ENCODE data around the gene ATRN.
A peak's percentile ranks its signal among the peaks of the same experiment; 100 is the strongest.

The ATRN gene

GRCh38 chr20:3669710-3670367 is 199.0 kb downstream of the ATRN start:
- H3K4me3 Mint-ChIP-seq: no peak overlapping the region

GRCh38 chr20:3670511-3670910 is 199.7 kb downstream of the ATRN start:
- ATAC-seq: no peak
- DNase-seq: no peak
- no peak overlapping the region for H3K4me3 Mint-ChIP-seq
- H3K36me3 Mint-ChIP-seq (ENCODE audit: low read depth): no peaks in the 10 kb centered on the region
- peaks cover 45% of the 10 kb centered on the region for H3K27me3 Mint-ChIP-seq
- H3K9me3 Mint-ChIP-seq: no peaks in the 10 kb centered on the region
- peaks cover 24% of the 10 kb centered on the region for H3K4me1 Mint-ChIP-seq
- no peak overlapping the region for H3K27ac Mint-ChIP-seq

More at GRCh38 chr20:3669710-3670367, 199.0 kb downstream of the ATRN start:
- Mint-ChIP-seq H3K36me3 (ENCODE audit: low read depth) (no peaks in the 10 kb centered on the region), H3K4me1 (peaks cover 28% of the 10 kb centered on the region), H3K27ac (no peak overlapping the region), H3K9me3 (no peaks in the 10 kb centered on the region), H3K27me3 (peaks cover 39% of the 10 kb centered on the region)
- DNase-seq: no peak
- ATAC-seq: no peak

GRCh38 chr20:3670945-3671344 is 200.1 kb downstream of the ATRN start:
- Mint-ChIP-seq H3K4me1 (peaks cover 19% of the 10 kb centered on the region), H3K27me3 (peaks cover 44% of the 10 kb centered on the region), H3K36me3 (ENCODE audit: low read depth) (no peaks in the 10 kb centered on the region), H3K9me3 (no peaks in the 10 kb centered on the region), H3K4me3 (no peak overlapping the region), H3K27ac (no peak overlapping the region)
- ATAC-seq (no peak), DNase-seq (no peak)

GRCh38 chr20:3671986-3672546 is 201.2 kb downstream of the ATRN start:
- H3K27me3 Mint-ChIP-seq: peaks cover 47% of the 10 kb centered on the region
- ATAC-seq: no peak

GRCh38 chr20:3672547-3673171 is 201.8 kb downstream of the ATRN start:
- no peak overlapping the region for H3K4me3 Mint-ChIP-seq
- H3K9me3 Mint-ChIP-seq: no peaks in the 10 kb centered on the region
- DNase-seq (no peak), ATAC-seq (peak; percentile 7)
- no peaks in the 10 kb centered on the region for H3K36me3 Mint-ChIP-seq (ENCODE audit: low read depth)
- no peak overlapping the region for H3K27ac Mint-ChIP-seq
- H3K4me1 Mint-ChIP-seq: peaks cover 4% of the 10 kb centered on the region
- H3K27me3 Mint-ChIP-seq: peaks cover 47% of the 10 kb centered on the region

More at GRCh38 chr20:3671986-3672546, 201.2 kb downstream of the ATRN start:
- peaks cover 9% of the 10 kb centered on the region for H3K4me1 Mint-ChIP-seq
- DNase-seq: no peak
- H3K27ac Mint-ChIP-seq: no peak overlapping the region
- no peaks in the 10 kb centered on the region for H3K9me3 Mint-ChIP-seq
- no peaks in the 10 kb centered on the region for H3K36me3 Mint-ChIP-seq (ENCODE audit: low read depth)
- H3K4me3 Mint-ChIP-seq: no peak overlapping the region

GRCh38 chr20:3673221-3674070 is 202.6 kb downstream of the ATRN start:
- Mint-ChIP-seq H3K27me3 (peaks cover 47% of the 10 kb centered on the region), H3K27ac (no peak overlapping the region), H3K4me1 (peaks cover 4% of the 10 kb centered on the region), H3K4me3 (no peak overlapping the region), H3K9me3 (no peaks in the 10 kb centered on the region), H3K36me3 (ENCODE audit: low read depth) (no peaks in the 10 kb centered on the region)
- ATAC-seq (no peak), DNase-seq (no peak)

- DNase-seq (no peak), ATAC-seq (no peak)
- Mint-ChIP-seq H3K4me3 (no peak overlapping the region), H3K4me1 (peaks cover 4% of the 10 kb centered on the region), H3K9me3 (no peaks in the 10 kb centered on the region), H3K36me3 (ENCODE audit: low read depth) (no peaks in the 10 kb centered on the region), H3K27ac (no peak overlapping the region), H3K27me3 (peaks cover 51% of the 10 kb centered on the region)
Measured at GRCh38 chr20:3674447-3674846, 203.6 kb downstream of the ATRN start.

- Mint-ChIP-seq H3K27me3 (peaks cover 48% of the 10 kb centered on the region), H3K36me3 (ENCODE audit: low read depth) (no peaks in the 10 kb centered on the region), H3K9me3 (no peaks in the 10 kb centered on the region), H3K4me1 (peaks cover 4% of the 10 kb centered on the region), H3K27ac (no peak overlapping the region), H3K4me3 (no peak overlapping the region)
- no peak for ATAC-seq
- no peak for DNase-seq
Measured at GRCh38 chr20:3674995-3675900, 204.4 kb downstream of the ATRN start.

GRCh38 chr20:3677733-3678132 is 206.9 kb downstream of the ATRN start:
- Mint-ChIP-seq H3K4me3 (no peak overlapping the region), H3K27me3 (peaks cover 51% of the 10 kb centered on the region), H3K36me3 (ENCODE audit: low read depth) (no peaks in the 10 kb centered on the region), H3K4me1 (peaks cover 2% of the 10 kb centered on the region), H3K9me3 (no peaks in the 10 kb centered on the region), H3K27ac (no peak overlapping the region)
- ATAC-seq (no peak), DNase-seq (no peak)

GRCh38 chr20:3678198-3678597 is 207.4 kb downstream of the ATRN start:
- Mint-ChIP-seq H3K27me3 (peaks cover 50% of the 10 kb centered on the region), H3K27ac (no peak overlapping the region), H3K4me3 (no peak overlapping the region), H3K9me3 (no peaks in the 10 kb centered on the region), H3K36me3 (ENCODE audit: low read depth) (no peaks in the 10 kb centered on the region), H3K4me1 (no peaks in the 10 kb centered on the region)
- ATAC-seq (no peak), DNase-seq (no peak)

- H3K4me1 Mint-ChIP-seq: no peaks in the 10 kb centered on the region
- peaks cover 51% of the 10 kb centered on the region for H3K27me3 Mint-ChIP-seq
- no peak overlapping the region for H3K27ac Mint-ChIP-seq
- DNase-seq (no peak), ATAC-seq (no peak)
- no peaks in the 10 kb centered on the region for H3K9me3 Mint-ChIP-seq
- no peaks in the 10 kb centered on the region for H3K36me3 Mint-ChIP-seq (ENCODE audit: low read depth)
- no peak overlapping the region for H3K4me3 Mint-ChIP-seq
Measured at GRCh38 chr20:3678856-3679720, 208.3 kb downstream of the ATRN start.

- Mint-ChIP-seq H3K27me3 (peaks cover 52% of the 10 kb centered on the region), H3K4me3 (no peak overlapping the region), H3K36me3 (ENCODE audit: low read depth) (no peaks in the 10 kb centered on the region), H3K9me3 (no peaks in the 10 kb centered on the region), H3K4me1 (no peaks in the 10 kb centered on the region), H3K27ac (no peak overlapping the region)
- DNase-seq (no peak), ATAC-seq (no peak)
Measured at GRCh38 chr20:3679749-3680700, 209.2 kb downstream of the ATRN start.
